ENCODE results near the gene HHAT.

Gene HHAT

DNA sequence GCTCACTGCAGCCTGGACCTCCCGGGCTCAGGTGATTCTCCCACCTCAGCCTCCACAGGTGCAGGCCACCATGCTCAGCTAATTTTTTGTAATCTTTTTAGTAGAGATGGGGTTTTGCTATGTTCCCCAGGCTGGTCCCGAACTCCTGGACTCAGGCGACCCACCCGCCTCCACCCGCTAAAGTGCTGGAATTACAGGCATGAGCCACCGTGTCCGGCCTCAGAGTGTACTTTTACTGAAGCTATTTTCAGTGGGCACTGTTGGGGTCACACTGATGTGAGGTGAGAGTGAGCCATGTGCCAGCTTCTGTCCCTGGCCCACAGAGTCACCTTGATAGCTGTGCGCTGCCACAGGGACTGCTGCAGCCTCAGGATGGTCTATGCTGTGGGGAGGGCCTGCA is 25.3 kb upstream of the HHAT start:
- Histone ChIP-seq H4K20me1 (ENCODE audit: insufficient read depth, low read length) (no peaks in the 10 kb centered on the region), H3K9me2 (replicated peaks; ENCODE audit: insufficient read depth, low read length) (no peaks in the 10 kb centered on the region), H3K4me3 (ENCODE audit: low read length) (no peak overlapping the region), H3K9ac (ENCODE audit: low read length) (no peak overlapping the region), H3K36me3 (replicated peaks; ENCODE audit: insufficient read depth, low read length) (no peaks in the 10 kb centered on the region), H3K27me3 (replicated peaks; ENCODE audit: insufficient read depth, low read length) (no peaks in the 10 kb centered on the region), H3K9me3 (replicated peaks; ENCODE audit: insufficient read depth, low read length) (no peaks in the 10 kb centered on the region), H3K27ac (ENCODE audit: low read length) (no peak overlapping the region), H3K4me1 (ENCODE audit: low read length) (no peaks in the 10 kb centered on the region), H3F3A (ENCODE audit: insufficient read depth, low read length) (no peaks in the 10 kb centered on the region), H2AFZ (ENCODE audit: low read length) (no peak overlapping the region), H3K79me2 (ENCODE audit: low read length) (no peaks in the 10 kb centered on the region), H3K4me2 (ENCODE audit: low read depth, low read length) (no peak overlapping the region)
- no peak for DNase-seq
- TF ChIP-seq, protein P1, sequence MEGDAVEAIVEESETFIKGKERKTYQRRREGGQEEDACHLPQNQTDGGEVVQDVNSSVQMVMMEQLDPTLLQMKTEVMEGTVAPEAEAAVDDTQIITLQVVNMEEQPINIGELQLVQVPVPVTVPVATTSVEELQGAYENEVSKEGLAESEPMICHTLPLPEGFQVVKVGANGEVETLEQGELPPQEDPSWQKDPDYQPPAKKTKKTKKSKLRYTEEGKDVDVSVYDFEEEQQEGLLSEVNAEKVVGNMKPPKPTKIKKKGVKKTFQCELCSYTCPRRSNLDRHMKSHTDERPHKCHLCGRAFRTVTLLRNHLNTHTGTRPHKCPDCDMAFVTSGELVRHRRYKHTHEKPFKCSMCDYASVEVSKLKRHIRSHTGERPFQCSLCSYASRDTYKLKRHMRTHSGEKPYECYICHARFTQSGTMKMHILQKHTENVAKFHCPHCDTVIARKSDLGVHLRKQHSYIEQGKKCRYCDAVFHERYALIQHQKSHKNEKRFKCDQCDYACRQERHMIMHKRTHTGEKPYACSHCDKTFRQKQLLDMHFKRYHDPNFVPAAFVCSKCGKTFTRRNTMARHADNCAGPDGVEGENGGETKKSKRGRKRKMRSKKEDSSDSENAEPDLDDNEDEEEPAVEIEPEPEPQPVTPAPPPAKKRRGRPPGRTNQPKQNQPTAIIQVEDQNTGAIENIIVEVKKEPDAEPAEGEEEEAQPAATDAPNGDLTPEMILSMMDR (IDR thresholded peaks at IDR 0.05; ENCODE audit: low read length), result no peak
- TF ChIP-seq EZH2phosphoT487 (IDR thresholded peaks at IDR 0.05; ENCODE audit: low read length) (no peak), EZH2 (optimal IDR thresholded peaks at IDR 0.05; ENCODE audit: low read depth, low read length) (no peak)

GRCh38 chr1:210310562-210311153 is 18.0 kb upstream of the HHAT start:
- no peak overlapping the region for H3K9ac ChIP-seq (ENCODE audit: low read length)
- no peaks in the 10 kb centered on the region for H3K36me3 ChIP-seq (replicated peaks; ENCODE audit: insufficient read depth, low read length)
- H3F3A ChIP-seq (ENCODE audit: insufficient read depth, low read length), result no peaks in the 10 kb centered on the region
- no peaks in the 10 kb centered on the region for H4K20me1 ChIP-seq (ENCODE audit: insufficient read depth, low read length)
- no peaks in the 10 kb centered on the region for H3K79me2 ChIP-seq (ENCODE audit: low read length)
- no peaks in the 10 kb centered on the region for H3K27me3 ChIP-seq (replicated peaks; ENCODE audit: insufficient read depth, low read length)
- no peak overlapping the region for H3K27ac ChIP-seq (ENCODE audit: low read length)
- peak overlapping the region; percentile 97 for H3K4me2 ChIP-seq (ENCODE audit: low read depth, low read length)
- peak overlapping the region; percentile 91; the same call in 1 of the 2 replicates for H2AFZ ChIP-seq (ENCODE audit: low read length)
- TF ChIP-seq, protein P1 (IDR thresholded peaks at IDR 0.05; ENCODE audit: low read length), result no peak
- TF ChIP-seq EZH2 (optimal IDR thresholded peaks at IDR 0.05; ENCODE audit: low read depth, low read length) (no peak), EZH2phosphoT487 (IDR thresholded peaks at IDR 0.05; ENCODE audit: low read length) (no peak)
- H3K9me3 ChIP-seq (replicated peaks; ENCODE audit: insufficient read depth, low read length), result no peaks in the 10 kb centered on the region
- DNase-seq, result no peak
- peak overlapping the region; percentile 74; the same call in 1 of the 2 replicates for H3K4me3 ChIP-seq (ENCODE audit: low read length)
- peaks cover 4% of the 10 kb centered on the region; the same call in 1 of the 2 replicates for H3K4me1 ChIP-seq (ENCODE audit: low read length)
- no peaks in the 10 kb centered on the region for H3K9me2 ChIP-seq (replicated peaks; ENCODE audit: insufficient read depth, low read length)

- Histone ChIP-seq H3F3A (ENCODE audit: insufficient read depth, low read length) (no peaks in the 10 kb centered on the region), H3K9me3 (replicated peaks; ENCODE audit: insufficient read depth, low read length) (no peaks in the 10 kb centered on the region), H3K36me3 (replicated peaks; ENCODE audit: insufficient read depth, low read length) (no peaks in the 10 kb centered on the region), H3K4me3 (ENCODE audit: low read length) (peak overlapping the region; percentile 74; the same call in 1 of the 2 replicates), H3K27me3 (replicated peaks; ENCODE audit: insufficient read depth, low read length) (no peaks in the 10 kb centered on the region), H3K4me1 (ENCODE audit: low read length) (peaks cover 4% of the 10 kb centered on the region; the same call in 1 of the 2 replicates), H3K9me2 (replicated peaks; ENCODE audit: insufficient read depth, low read length) (no peaks in the 10 kb centered on the region), H3K79me2 (ENCODE audit: low read length) (no peaks in the 10 kb centered on the region), H3K4me2 (ENCODE audit: low read depth, low read length) (peak overlapping the region; percentile 97), H3K9ac (ENCODE audit: low read length) (no peak overlapping the region; the same call in 1 of the 2 replicates), H4K20me1 (ENCODE audit: insufficient read depth, low read length) (no peaks in the 10 kb centered on the region), H2AFZ (ENCODE audit: low read length) (peak overlapping the region; percentile 91), H3K27ac (ENCODE audit: low read length) (no peak overlapping the region)
- TF ChIP-seq EZH2phosphoT487 (IDR thresholded peaks at IDR 0.05; ENCODE audit: low read length), result no peak
- TF ChIP-seq, protein P1 (IDR thresholded peaks at IDR 0.05; ENCODE audit: low read length), result no peak
- TF ChIP-seq EZH2 (optimal IDR thresholded peaks at IDR 0.05; ENCODE audit: low read depth, low read length), result no peak
- DNase-seq, result no peak
Measured at GRCh38 chr1:210311726-210312493, 16.8 kb upstream of the HHAT start.

Measured in MM.1S (cell line).